NCI-H187 (cell line): Measurements from ENCODE around the gene TK1.
A peak's percentile ranks its signal among the peaks of the same experiment; 100 is the strongest.

Experiments used
- DNase-seq, 2 experiments: peaks; one replicate each; lab custom pipeline; 2025; lab: John Stamatoyannopoulos, UW

The TK1 gene

DNA sequence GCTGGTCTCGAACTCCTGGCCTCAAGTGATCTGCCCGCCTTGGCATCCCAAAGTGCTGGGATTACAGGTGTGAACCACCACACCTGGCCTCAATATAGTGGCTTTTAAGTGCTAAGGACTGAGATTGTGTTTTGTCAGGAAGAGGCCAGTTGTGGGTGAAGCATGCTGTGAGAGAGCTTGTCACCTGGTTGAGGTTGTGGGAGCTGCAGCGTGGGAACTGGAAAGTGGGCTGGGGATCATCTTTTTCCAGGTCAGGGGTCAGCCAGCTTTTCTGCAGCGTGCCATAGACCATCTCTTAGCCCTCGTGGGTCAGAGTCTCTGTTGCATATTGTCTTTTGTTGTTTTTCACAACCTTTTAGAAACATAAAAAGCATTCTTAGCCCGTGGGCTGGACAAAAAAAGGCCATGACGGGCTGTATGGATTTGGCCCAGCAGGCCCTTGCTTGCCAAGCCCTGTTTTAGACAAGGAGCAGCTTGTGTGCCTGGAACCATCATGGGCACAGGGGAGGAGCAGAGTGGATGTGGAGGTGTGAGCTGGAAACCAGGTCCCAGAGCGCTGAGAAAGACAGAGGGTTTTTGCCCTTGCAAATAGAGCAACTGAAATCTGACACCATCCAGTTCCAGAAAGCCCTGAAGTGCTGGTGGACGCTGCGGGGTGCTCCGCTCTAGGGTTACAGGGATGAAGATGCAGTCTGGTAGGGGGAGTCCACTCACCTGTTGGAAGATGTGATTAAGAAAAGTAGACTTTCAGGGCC is 32.7 kb upstream of the TK1 start:
- no peak for DNase-seq

- no peak for DNase-seq
Observed at GRCh38 chr17:78214706-78215061, 27.8 kb upstream of the TK1 start.

DNA sequence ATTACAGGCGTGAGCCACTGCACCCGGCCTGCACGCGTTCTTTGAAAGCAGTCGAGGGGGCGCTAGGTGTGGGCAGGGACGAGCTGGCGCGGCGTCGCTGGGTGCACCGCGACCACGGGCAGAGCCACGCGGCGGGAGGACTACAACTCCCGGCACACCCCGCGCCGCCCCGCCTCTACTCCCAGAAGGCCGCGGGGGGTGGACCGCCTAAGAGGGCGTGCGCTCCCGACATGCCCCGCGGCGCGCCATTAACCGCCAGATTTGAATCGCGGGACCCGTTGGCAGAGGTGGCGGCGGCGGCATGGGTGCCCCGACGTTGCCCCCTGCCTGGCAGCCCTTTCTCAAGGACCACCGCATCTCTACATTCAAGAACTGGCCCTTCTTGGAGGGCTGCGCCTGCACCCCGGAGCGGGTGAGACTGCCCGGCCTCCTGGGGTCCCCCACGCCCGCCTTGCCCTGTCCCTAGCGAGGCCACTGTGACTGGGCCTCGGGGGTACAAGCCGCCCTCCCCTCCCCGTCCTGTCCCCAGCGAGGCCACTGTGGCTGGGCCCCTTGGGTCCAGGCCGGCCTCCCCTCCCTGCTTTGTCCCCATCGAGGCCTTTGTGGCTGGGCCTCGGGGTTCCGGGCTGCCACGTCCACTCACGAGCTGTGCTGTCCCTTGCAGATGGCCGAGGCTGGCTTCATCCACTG is 27.3 kb upstream of the TK1 start, which contains the start of gene BIRC5:
Gene BIRC5 (plus strand): TSS at position 238 of the 690 bp plus-strand sequence. CDS start 64 bp downstream, at position 302.
- DNase-seq = peak; percentile 82 to 90

GRCh38 chr17:78211032-78211431 is 24.2 kb upstream of the TK1 start:
- DNase-seq = no peak

DNA sequence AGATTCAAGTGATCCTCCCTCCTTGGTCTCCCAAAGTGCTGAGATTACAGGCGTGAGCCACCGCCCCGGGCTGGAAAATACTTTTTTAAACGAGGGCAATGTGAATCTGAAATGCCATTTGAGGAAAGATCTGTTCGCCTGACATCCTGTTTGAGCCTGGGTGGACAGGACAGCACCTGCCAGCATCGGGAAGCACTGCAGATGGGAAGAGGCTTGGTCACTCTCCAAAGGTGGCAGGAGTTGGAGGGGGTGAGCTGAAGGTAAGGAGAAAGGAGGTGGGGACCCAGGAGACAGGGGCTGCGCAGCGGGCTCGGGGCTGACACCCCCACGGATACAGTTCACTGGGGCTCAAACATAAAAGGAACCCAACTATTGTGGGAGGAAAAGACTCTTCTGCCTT is 23.3 kb upstream of the TK1 start:
- no peak for DNase-seq

DNA sequence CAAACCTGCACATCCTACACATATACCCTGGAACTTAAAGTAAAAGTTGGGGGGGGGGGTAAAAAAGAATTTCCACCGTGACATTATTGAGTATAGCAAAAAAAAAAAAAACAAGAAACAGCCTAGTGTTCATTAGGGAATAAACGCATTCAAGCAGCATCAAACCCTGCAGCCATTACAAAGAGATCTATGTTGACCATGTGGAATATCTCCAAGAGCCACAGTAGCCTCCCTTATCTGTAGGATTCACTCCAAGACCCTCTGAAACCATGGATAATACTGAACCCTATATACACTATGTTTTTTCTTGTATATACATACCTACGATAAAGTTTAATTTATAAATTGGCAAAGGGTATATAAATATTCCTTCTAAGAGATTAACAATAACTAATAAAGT is 21.6 kb upstream of the TK1 start:
- DNase-seq = no peak

- no peak for DNase-seq
Observed at GRCh38 chr17:78206298-78206697, 19.4 kb upstream of the TK1 start.

- DNase-seq = no peak
Observed at GRCh38 chr17:78205124-78205775, 18.4 kb upstream of the TK1 start.

DNA sequence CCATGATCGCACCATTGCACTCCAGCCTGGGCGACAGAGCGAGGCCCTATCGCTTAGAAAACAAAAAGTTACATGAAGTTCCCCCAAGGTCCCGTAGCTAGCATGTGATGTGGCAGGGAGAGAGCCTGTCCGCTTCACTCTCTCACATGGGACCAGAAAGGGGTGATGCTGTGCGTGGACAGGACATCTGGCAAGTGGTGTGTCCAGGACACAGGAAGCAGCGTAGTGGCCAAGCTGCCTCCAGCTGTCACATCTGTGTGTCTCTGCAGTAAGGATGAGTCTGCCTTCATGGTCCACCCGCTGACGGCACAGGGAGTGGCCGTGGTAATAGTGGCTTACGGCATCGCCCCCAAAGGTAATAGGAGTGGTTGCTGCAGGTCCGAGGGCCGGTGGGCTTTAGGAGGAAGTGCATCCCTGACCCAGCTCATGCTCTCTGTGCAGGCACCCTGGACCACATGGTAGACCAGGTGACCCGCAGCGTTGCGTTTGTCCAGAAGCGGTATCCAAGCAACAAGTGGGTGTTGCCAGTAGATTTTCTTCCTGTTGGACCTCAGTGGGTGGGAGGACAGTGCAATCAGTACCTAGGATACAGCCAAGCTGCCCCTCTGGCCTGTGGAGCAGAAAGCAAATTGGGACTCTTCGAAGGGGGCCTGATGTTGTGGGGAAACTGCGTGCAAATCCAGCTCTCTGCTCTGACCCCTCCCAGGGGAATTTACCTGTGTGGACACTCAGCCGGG is 17.7 kb upstream of the TK1 start:
- no peak for DNase-seq

GRCh38 chr17:78202666-78203065 is 15.8 kb upstream of the TK1 start:
- DNase-seq = no peak

GRCh38 chr17:78200451-78200850 is 13.6 kb upstream of the TK1 start:
- no peak for DNase-seq

- DNase-seq = peak in 1 of 2 experiments; percentile 15
Observed at GRCh38 chr17:78197147-78197832, 10.4 kb upstream of the TK1 start.

DNA sequence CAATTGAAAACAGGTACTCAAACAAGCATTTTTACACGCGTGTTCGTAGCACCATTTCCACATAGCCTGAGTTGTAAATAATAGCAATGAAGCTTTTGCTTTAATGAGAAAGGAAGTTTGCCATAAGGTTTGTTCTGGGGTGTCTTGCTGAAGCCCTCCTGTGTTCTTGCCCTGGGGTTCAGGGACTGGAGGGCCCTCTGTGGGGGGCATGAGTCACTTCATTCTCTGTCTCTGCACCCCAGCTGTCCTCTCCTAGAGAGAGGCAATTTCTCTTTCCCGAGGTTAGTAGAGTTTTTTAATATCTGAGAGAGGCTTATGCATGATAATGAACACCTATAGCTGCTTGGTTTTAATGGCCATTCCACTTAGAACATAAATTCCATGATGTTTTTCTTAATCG is 9.9 kb upstream of the TK1 start:
- DNase-seq = no peak

GRCh38 chr17:78185981-78186691 is 716 bp downstream of the TK1 start:
- no peak for DNase-seq

DNA sequence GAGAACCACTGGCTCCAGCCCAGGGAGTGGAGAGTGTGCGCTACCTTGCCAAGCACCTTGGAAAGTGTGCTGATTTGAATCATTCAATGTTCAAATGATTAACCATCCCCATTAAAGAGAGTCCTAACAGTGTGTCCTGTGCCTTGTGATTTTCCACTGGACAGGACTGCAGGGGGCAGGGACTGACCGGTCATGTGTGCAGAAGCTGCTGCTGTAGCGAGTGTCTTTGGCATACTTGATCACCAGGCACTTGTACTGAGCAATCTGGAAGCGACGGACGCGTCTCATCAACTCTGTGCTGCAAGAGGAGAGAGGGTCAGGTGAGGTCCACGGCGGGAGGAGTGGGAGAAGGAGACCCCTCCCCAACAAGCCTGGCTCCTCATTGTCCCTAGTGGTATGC is 2.0 kb downstream of the TK1 start:
- DNase-seq = no peak

DNA sequence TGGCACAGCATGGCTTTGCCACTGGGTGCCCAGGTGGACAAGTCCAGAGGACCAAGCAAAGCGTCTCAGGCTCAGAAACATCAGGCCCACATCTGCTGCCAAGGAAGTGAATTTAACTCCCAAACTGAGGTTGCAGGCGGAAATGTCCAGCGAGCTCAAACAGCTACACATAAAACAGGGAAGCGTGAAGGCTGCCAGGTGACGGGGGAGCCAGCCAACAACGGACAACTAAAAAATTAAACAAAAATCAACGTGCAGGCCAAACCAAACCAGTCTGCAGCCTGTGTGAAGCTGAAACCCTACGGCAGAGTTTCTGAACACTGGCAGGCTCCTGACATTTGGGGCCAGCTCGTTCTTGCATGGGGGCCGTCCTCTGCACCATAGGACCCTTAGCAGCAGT is 2.5 kb downstream of the TK1 start:
- DNase-seq = no peak

DNA sequence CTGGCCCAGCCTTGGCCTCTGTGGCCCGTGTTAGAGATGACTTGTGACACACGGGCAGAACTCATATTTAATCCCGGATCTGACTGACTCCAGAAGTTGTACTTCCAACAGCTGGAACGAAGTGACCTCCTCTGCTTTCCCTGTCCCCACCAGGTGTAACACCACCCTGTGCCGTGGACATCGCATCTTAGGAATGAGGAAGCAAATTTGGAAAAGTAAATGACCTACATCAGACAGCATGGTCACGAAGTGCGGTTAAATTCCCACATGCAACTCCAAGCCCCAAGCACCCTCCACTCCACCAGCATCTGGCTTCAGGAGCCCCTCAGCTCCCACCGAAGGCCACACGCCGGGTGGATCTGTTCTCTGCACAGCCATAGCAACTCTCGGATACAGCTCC is 2.9 kb downstream of the TK1 start:
- no peak for DNase-seq

- no peak for DNase-seq
Observed at GRCh38 chr17:78182504-78182903, 4.3 kb downstream of the TK1 start.

DNA sequence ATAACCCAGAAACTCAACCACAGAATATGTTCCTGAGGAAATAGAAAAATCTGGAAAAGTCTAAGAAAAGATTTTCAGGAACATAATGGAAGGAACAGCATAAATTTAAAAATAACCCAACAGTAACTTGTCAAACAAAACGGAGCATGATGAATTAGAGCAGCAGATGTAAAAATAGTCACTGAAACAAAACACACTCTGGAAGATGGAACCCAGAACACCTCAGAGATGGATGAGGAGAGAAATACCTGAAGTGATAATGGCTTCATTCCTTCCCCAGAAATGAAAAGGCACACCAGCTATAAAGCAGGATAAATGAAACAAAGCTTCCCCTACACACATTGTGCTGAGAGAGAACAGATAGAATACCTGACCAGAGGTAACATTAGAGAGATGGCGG is 6.3 kb downstream of the TK1 start:
- no peak for DNase-seq

- no peak for DNase-seq
Observed at GRCh38 chr17:78180083-78180482, 6.8 kb downstream of the TK1 start.

DNA sequence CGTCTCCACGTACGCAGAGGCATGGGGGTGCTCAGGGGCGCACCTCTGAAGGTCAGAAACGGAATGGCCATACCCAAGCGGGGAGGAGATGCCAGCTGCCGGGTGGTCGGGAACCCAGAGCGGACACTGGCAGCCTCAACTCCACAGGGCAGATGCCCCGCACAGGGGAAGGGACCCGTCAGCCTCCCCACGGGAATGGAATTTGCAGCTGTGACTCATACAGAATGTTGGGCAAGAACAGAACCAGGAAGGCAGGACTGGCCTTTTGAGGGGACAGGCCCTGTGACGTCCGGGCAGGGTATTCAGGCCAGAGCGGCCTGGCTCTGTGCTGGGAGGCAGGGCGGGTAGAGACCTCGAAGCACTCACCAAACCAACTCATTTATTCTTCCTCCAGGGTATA is 7.5 kb downstream of the TK1 start:
- DNase-seq = no peak
